Measurements from ENCODE around the gene PMM2. TPM values are rescaled to one million over a fixed set of nuclear protein-coding genes. Genes with fewer than 3 reads are reported as not detected.
A peak's percentile ranks its signal among the peaks of the same experiment; 100 is the strongest.

Gene PMM2
- total and polyA plus RNA-seq, 2 donors from 2014 or later: 21.5 to 39.5 TPM

GRCh38 chr16:8849411-8850011 is 51.9 kb downstream of the PMM2 start:
- FAIRE-seq: no peak
- intact Hi-C loops (cut with DNase I): no loop called here
- no peaks in the 10 kb centered on the region for H3K27me3 ChIP-seq (ENCODE audit: control insufficient read depth, insufficient read depth, low read length)
- H3K4me3 ChIP-seq (ENCODE audit: low read length in 3 of 3): no peak overlapping the region
- H3K9me3 ChIP-seq (ENCODE audit: control insufficient read depth in 2 of 3, insufficient read depth in 1 of 3, low read length in 3 of 3): no peaks in the 10 kb centered on the region
- no peak overlapping the region for H3K27ac ChIP-seq (ENCODE audit: low read depth in 2 of 2, low read length in 2 of 2)
- H3K36me3 ChIP-seq (ENCODE audit: control insufficient read depth in 2 of 3, insufficient read depth in 3 of 3, low read length in 3 of 3): peaks cover 4 to 17% (median 13%) of the 10 kb centered on the region in 3 donors
- no peak overlapping the region for H3K9ac ChIP-seq (ENCODE audit: low read length in 3 of 3)
- H3K4me1 ChIP-seq (ENCODE audit: control insufficient read depth in 2 of 3, insufficient read depth in 2 of 3, low read depth in 1 of 3, low read length in 3 of 3): peaks cover 0 to 9% (median 5%) of the 10 kb centered on the region in 3 donors
- peak in 2 of 5 donors; percentile 28 to 58 for DNase-seq
- TF ChIP-seq CTCF (IDR thresholded peaks at IDR 0.05; ENCODE audit: borderline replicate concordance, extremely low read depth, insufficient read depth): no peak

- H3K27ac ChIP-seq (ENCODE audit: low read depth in 2 of 2, low read length in 2 of 2): peak overlapping the region; percentile 11 to 23
Observed at GRCh38 chr16:8850279-8850885, 52.7 kb downstream of the PMM2 start.

GRCh38 chr16:8851761-8852403 is 54.2 kb downstream of the PMM2 start:
- Histone ChIP-seq H3K9me3 (ENCODE audit: control insufficient read depth in 2 of 3, insufficient read depth in 1 of 3, low read length in 3 of 3) (no peaks in the 10 kb centered on the region), H3K9ac (ENCODE audit: low read length in 3 of 3) (no peak overlapping the region), H3K4me1 (ENCODE audit: control insufficient read depth in 2 of 3, insufficient read depth in 2 of 3, low read depth in 1 of 3, low read length in 3 of 3) (peaks cover 0 to 9% (median 5%) of the 10 kb centered on the region in 3 donors), H3K27me3 (ENCODE audit: control insufficient read depth, insufficient read depth, low read length) (no peaks in the 10 kb centered on the region), H3K4me3 (ENCODE audit: low read length in 3 of 3) (no peak overlapping the region), H3K27ac (ENCODE audit: low read depth in 2 of 2, low read length in 2 of 2) (no peak overlapping the region), H3K36me3 (ENCODE audit: control insufficient read depth in 2 of 3, insufficient read depth in 3 of 3, low read length in 3 of 3) (peaks cover 4 to 24% (median 18%) of the 10 kb centered on the region in 3 donors)
- FAIRE-seq (no peak), DNase-seq (no peak)
- no peak for TF ChIP-seq CTCF (IDR thresholded peaks at IDR 0.05; ENCODE audit: borderline replicate concordance, extremely low read depth, insufficient read depth)
- intact Hi-C loops (cut with DNase I): no loop called here

More at GRCh38 chr16:8850279-8850885, 52.7 kb downstream of the PMM2 start:
- Histone ChIP-seq H3K27me3 (ENCODE audit: control insufficient read depth, insufficient read depth, low read length) (no peaks in the 10 kb centered on the region), H3K9me3 (ENCODE audit: control insufficient read depth in 2 of 3, insufficient read depth in 1 of 3, low read length in 3 of 3) (no peaks in the 10 kb centered on the region), H3K4me1 (ENCODE audit: control insufficient read depth in 2 of 3, insufficient read depth in 2 of 3, low read depth in 1 of 3, low read length in 3 of 3) (peaks cover 0 to 9% (median 5%) of the 10 kb centered on the region in 3 donors), H3K4me3 (ENCODE audit: low read length in 3 of 3) (no peak overlapping the region), H3K36me3 (ENCODE audit: control insufficient read depth in 2 of 3, insufficient read depth in 3 of 3, low read length in 3 of 3) (peaks cover 4 to 24% (median 18%) of the 10 kb centered on the region in 3 donors), H3K9ac (ENCODE audit: low read length in 3 of 3) (peak overlapping the region in 1 of 3 donors; percentile 19)
- DNase-seq (peak in 1 of 5 donors; percentile 79), FAIRE-seq (no peak)
- intact Hi-C loops (cut with DNase I): no loop called here
- no peak for TF ChIP-seq CTCF (IDR thresholded peaks at IDR 0.05; ENCODE audit: borderline replicate concordance, extremely low read depth, insufficient read depth)

All from kidney (tissue), 14 donors.